SU-DHL-6 (cell line): ENCODE measurements around the gene RASL11B.

Experiments used
- CTCF ChIP-seq: fragments of 200-600 bp; sonication (generic); IDR thresholded peaks from one replicate; pipeline ENCODE4 v1.5.1; 2017; ENCODE audit warnings: antibody characterized with exemption, mild to moderate bottlenecking, low read length, moderate library complexity; ENCODE audit not compliant: insufficient read depth, poor library complexity, severe bottlenecking
- EZH2phosphoT487 ChIP-seq: fragments of 200-600 bp; sonication (generic), shearing (Covaris generic); conservative IDR thresholded peaks from 2 replicates; pipeline ENCODE4 v1.6.1; 2018; ENCODE audit warnings: mild to moderate bottlenecking, antibody characterized with exemption, low read length, moderate library complexity, mixed read lengths

GRCh38 chr4:52813546-52813945 is 48.6 kb upstream of the RASL11B start:
- no peak for TF ChIP-seq CTCF
- TF ChIP-seq EZH2phosphoT487 = no peak
